ENCODE measurements around the gene TMX4.
A peak's percentile ranks its signal among the peaks of the same experiment; 100 is the strongest.

Gene TMX4

GRCh38 chr20:8019246-8019997, at the start of gene TMX4:
TMX4 (minus strand) TSS chr20:8019761; CDS start chr20:8019613, 148 bp downstream.
- no peaks in the 10 kb centered on the region for H3F3A ChIP-seq (ENCODE audit: insufficient read depth, low read length)
- peaks cover 18% of the 10 kb centered on the region; the same call in 1 of the 2 replicates for H3K36me3 ChIP-seq (ENCODE audit: insufficient read depth, low read length)
- H3K4me1 ChIP-seq (ENCODE audit: insufficient read depth, low read length, severe bottlenecking), result peaks cover 50% of the 10 kb centered on the region
- peak within 1 kb of the TSS; percentile 94 for H3K4me3 ChIP-seq (ENCODE audit: low read depth, low read length, poor library complexity, severe bottlenecking)
- peak within 1 kb of the TSS; percentile 91 for H3K27ac ChIP-seq (ENCODE audit: low read depth, low read length, poor library complexity, severe bottlenecking)
- H3K9me3 ChIP-seq (ENCODE audit: low read length), result no peaks in the 10 kb centered on the region
- peak within 1 kb of the TSS; percentile 79 for H3K4me2 ChIP-seq (ENCODE audit: low read length)
- H3K27me3 ChIP-seq (ENCODE audit: insufficient read depth, low read length), result no peaks in the 10 kb centered on the region
- H4K20me1 ChIP-seq (ENCODE audit: insufficient read depth, low read length), result no peaks in the 10 kb centered on the region
- H2AFZ ChIP-seq (ENCODE audit: low read length), result no peak within 1 kb of the TSS
- TF ChIP-seq CTCF (IDR thresholded peaks at IDR 0.05; ENCODE audit: low read length) (peak; percentile 17; the same call in 1 of the 2 replicates), EZH2 (IDR thresholded peaks at IDR 0.05; ENCODE audit: borderline replicate concordance, low read length) (no peak)
- H3K9ac ChIP-seq (ENCODE audit: low read length), result peak within 1 kb of the TSS; percentile 97
- no peaks in the 10 kb centered on the region for H3K9me2 ChIP-seq (ENCODE audit: low read depth, low read length)
- H3K79me2 ChIP-seq (ENCODE audit: insufficient read depth, low read length), result peaks cover 42% of the 10 kb centered on the region

GRCh38 chr20:8067082-8067481, 47.5 kb upstream of the TMX4 start:
- H2AFZ ChIP-seq (ENCODE audit: low read length), result no peak overlapping the region
- H3K36me3 ChIP-seq (ENCODE audit: insufficient read depth, low read length), result no peaks in the 10 kb centered on the region
- H3K9me3 ChIP-seq (ENCODE audit: low read length), result no peaks in the 10 kb centered on the region
- peaks cover 6% of the 10 kb centered on the region for H3K4me1 ChIP-seq (ENCODE audit: insufficient read depth, low read length, severe bottlenecking)
- no peaks in the 10 kb centered on the region for H3K9me2 ChIP-seq (ENCODE audit: low read depth, low read length)
- no peak for TF ChIP-seq EZH2 (IDR thresholded peaks at IDR 0.05; ENCODE audit: borderline replicate concordance, low read length)
- TF ChIP-seq CTCF (IDR thresholded peaks at IDR 0.05; ENCODE audit: low read length), result no peak
- no peaks in the 10 kb centered on the region for H4K20me1 ChIP-seq (ENCODE audit: insufficient read depth, low read length)
- H3F3A ChIP-seq (ENCODE audit: insufficient read depth, low read length), result no peaks in the 10 kb centered on the region
- H3K79me2 ChIP-seq (ENCODE audit: insufficient read depth, low read length), result no peaks in the 10 kb centered on the region
- H3K27me3 ChIP-seq (ENCODE audit: insufficient read depth, low read length), result no peaks in the 10 kb centered on the region
- H3K4me2 ChIP-seq (ENCODE audit: low read length), result no peak overlapping the region
- no peak overlapping the region for H3K27ac ChIP-seq (ENCODE audit: low read depth, low read length, poor library complexity, severe bottlenecking)
- H3K4me3 ChIP-seq (ENCODE audit: low read depth, low read length, poor library complexity, severe bottlenecking), result no peak overlapping the region
- H3K9ac ChIP-seq (ENCODE audit: low read length), result no peak overlapping the region

GRCh38 chr20:8066662-8067061, 47.1 kb upstream of the TMX4 start:
- Histone ChIP-seq H3K4me3 (ENCODE audit: low read depth, low read length, poor library complexity, severe bottlenecking) (no peak overlapping the region), H2AFZ (ENCODE audit: low read length) (no peak overlapping the region), H3K9me3 (ENCODE audit: low read length) (no peaks in the 10 kb centered on the region), H3K27me3 (ENCODE audit: insufficient read depth, low read length) (no peaks in the 10 kb centered on the region), H3K36me3 (ENCODE audit: insufficient read depth, low read length) (no peaks in the 10 kb centered on the region), H4K20me1 (ENCODE audit: insufficient read depth, low read length) (no peaks in the 10 kb centered on the region), H3K9ac (ENCODE audit: low read length) (no peak overlapping the region), H3K9me2 (ENCODE audit: low read depth, low read length) (no peaks in the 10 kb centered on the region), H3K4me1 (ENCODE audit: insufficient read depth, low read length, severe bottlenecking) (peaks cover 6% of the 10 kb centered on the region), H3K27ac (ENCODE audit: low read depth, low read length, poor library complexity, severe bottlenecking) (no peak overlapping the region), H3K4me2 (ENCODE audit: low read length) (no peak overlapping the region), H3K79me2 (ENCODE audit: insufficient read depth, low read length) (no peaks in the 10 kb centered on the region), H3F3A (ENCODE audit: insufficient read depth, low read length) (no peaks in the 10 kb centered on the region)
- TF ChIP-seq EZH2 (IDR thresholded peaks at IDR 0.05; ENCODE audit: borderline replicate concordance, low read length) (no peak), CTCF (IDR thresholded peaks at IDR 0.05; ENCODE audit: low read length) (no peak)

Data from OCI-LY1 (cell line).